Stimulated activated CD4-positive, alpha-beta T cell treated with anti-CD3 and anti-CD28 coated beads, Interleukin-1b, Interleukin-23, amount 100 ng/mL, for 24 hours (primary cell): ENCODE results near the gene PCDHGA7.
"Not testable (repeated sequence)": the region's sequence is repeated elsewhere in the genome, so short reads cannot be mapped to it uniquely, and the experiment has no call there.

Experiments
- DNase-seq, 4 experiments: peaks; one replicate each; pipeline ENCODE4 v3.0.0-alpha.2; 2020; ENCODE audit warnings: low read depth in 4 of 4, low spot score in 1 of 4

Gene PCDHGA7

GRCh38 chr5:141397756-141398551 is 15.4 kb downstream of the PCDHGA7 start, which contains the start of gene PCDHGB5:
PCDHGB5 (plus strand) TSS chr5:141397947; CDS start chr5:141398128, 181 bp downstream.
- peak in 1 of 4 experiments; percentile 32 for DNase-seq

- no peak for DNase-seq
Measured at GRCh38 chr5:141398608-141399007, 16.1 kb downstream of the PCDHGA7 start.

GRCh38 chr5:141399555-141400258 is 17.2 kb downstream of the PCDHGA7 start:
- no peak for DNase-seq

- peak in 1 of 4 experiments; percentile 11 for DNase-seq
Measured at GRCh38 chr5:141402553-141403243, 20.2 kb downstream of the PCDHGA7 start, which contains the start of gene PCDHGA9. PCDHGA9 (plus strand) TSS chr5:141402778; CDS start chr5:141402953, 175 bp downstream.

- DNase-seq, result no peak
Measured at GRCh38 chr5:141403387-141403786, 20.8 kb downstream of the PCDHGA7 start.

GRCh38 chr5:141407790-141408505 is 25.4 kb downstream of the PCDHGA7 start, which contains the start of gene PCDHGB6:
PCDHGB6 (plus strand) TSS chr5:141408021; CDS start chr5:141408203, 182 bp downstream.
- DNase-seq, result not testable (repeated sequence)

GRCh38 chr5:141409598-141410306 is 27.2 kb downstream of the PCDHGA7 start:
- DNase-seq, result no peak

GRCh38 chr5:141411575-141411974 is 29.0 kb downstream of the PCDHGA7 start:
- no peak for DNase-seq

GRCh38 chr5:141412854-141413539 is 30.5 kb downstream of the PCDHGA7 start, which contains the start of gene PCDHGA10:
PCDHGA10 (plus strand) TSS chr5:141412987; CDS start chr5:141413176, 189 bp downstream.
- peak in 1 of 4 experiments; percentile 39 for DNase-seq

- no peak for DNase-seq
Measured at GRCh38 chr5:141413540-141414069, 31.1 kb downstream of the PCDHGA7 start.

- DNase-seq, result not testable (repeated sequence)
Measured at GRCh38 chr5:141414548-141415274, 32.2 kb downstream of the PCDHGA7 start.

- DNase-seq, result not testable (repeated sequence)
Measured at GRCh38 chr5:141415275-141415618, 32.7 kb downstream of the PCDHGA7 start.

GRCh38 chr5:141417494-141418172 is 35.1 kb downstream of the PCDHGA7 start, which contains the start of gene PCDHGB7:
PCDHGB7 (plus strand) TSS chr5:141417677; CDS start chr5:141417860, 183 bp downstream.
- DNase-seq, result peak in 1 of 4 experiments; percentile 54

- no peak for DNase-seq
Measured at GRCh38 chr5:141419074-141419880, 36.7 kb downstream of the PCDHGA7 start.

- no peak for DNase-seq
Measured at GRCh38 chr5:141420855-141421488, 38.4 kb downstream of the PCDHGA7 start, which contains the start of gene PCDHGA11. PCDHGA11 (plus strand) TSS chr5:141421051; CDS start chr5:141421228, 177 bp downstream.

GRCh38 chr5:141421489-141421855 is 38.9 kb downstream of the PCDHGA7 start:
- DNase-seq, result no peak
